CD4-positive, CD25-positive, alpha-beta regulatory T cell (primary cell): Measurements from ENCODE around the gene MYD88. TPM values are rescaled to one million over a fixed set of nuclear protein-coding genes. Genes with fewer than 3 reads are reported as not detected.

Experiments used
- ATAC-seq, 2 donors: fragments of 150-1000 bp; cut with Tn5 transposase; one replicate each; pipeline ENCODE4 v1.10.0; 2021; ENCODE audit warnings: low read depth in 2 of 2, moderate number of reproducible peaks in 2 of 2, moderate library complexity in 1 of 2
- DNase-seq, 3 donors: peaks; one replicate each; pipeline versions ENCODE4 v3.0.0 to v3.0.0-alpha.2; 2012 to 2022; ENCODE audit warnings: mixed read lengths in 1 of 3
- H3K27ac ChIP-seq: one replicate; pipeline ENCODE4 v1.7.0; 2013; ENCODE audit warnings: mild to moderate bottlenecking, low read length; ENCODE audit not compliant: insufficient read depth, poor library complexity, severe bottlenecking
- H3K27me3 ChIP-seq: one replicate; pipeline ENCODE4 v1.7.0; 2013; ENCODE audit warnings: low read length; ENCODE audit not compliant: control insufficient read depth, insufficient read depth
- H3K36me3 ChIP-seq: one replicate; pipeline ENCODE4 v1.7.0; 2013; ENCODE audit warnings: mild to moderate bottlenecking, low read length, moderate library complexity; ENCODE audit not compliant: control insufficient read depth, insufficient read depth
- H3K4me1 ChIP-seq: 2 replicates; pipeline ENCODE4 v1.7.0; 2013; ENCODE audit warnings: mild to moderate bottlenecking, low read length; ENCODE audit not compliant: insufficient read depth, control insufficient read depth, poor library complexity, severe bottlenecking
- H3K4me3 ChIP-seq: one replicate; pipeline ENCODE4 v1.7.0; 2013; ENCODE audit warnings: low read depth, mild to moderate bottlenecking, low read length, moderate library complexity
- H3K9me3 ChIP-seq, 2 experiments: 1 replicate in 1 of 2; 2 replicates in 1 of 2; pipeline ENCODE4 v1.7.0; 2013; ENCODE audit warnings: low read length in 2 of 2, mild to moderate bottlenecking in 1 of 2, moderate library complexity in 1 of 2; ENCODE audit not compliant: control insufficient read depth in 2 of 2
- H3K27ac Mint-ChIP-seq, 3 donors: one replicate each; pipeline ENCODE4 v1.8.0; 2020 to 2022; ENCODE audit warnings: mild to moderate bottlenecking in 3 of 3, mixed read lengths in 3 of 3, moderate library complexity in 2 of 3
- H3K27me3 Mint-ChIP-seq: one replicate; pipeline ENCODE4 v1.8.0; 2022; ENCODE audit warnings: mild to moderate bottlenecking, mixed read lengths
- H3K36me3 Mint-ChIP-seq: one replicate; pipeline ENCODE4 v1.8.0; 2020; ENCODE audit warnings: mixed read lengths
- H3K4me1 Mint-ChIP-seq, 4 donors: one replicate each; pipeline ENCODE4 v1.8.0; 2020 to 2022; ENCODE audit warnings: mixed read lengths in 4 of 4, mild to moderate bottlenecking in 1 of 4
- H3K4me3 Mint-ChIP-seq, 4 donors: one replicate each; pipeline ENCODE4 v1.8.0; 2020 to 2022; ENCODE audit warnings: mild to moderate bottlenecking in 4 of 4, mixed read lengths in 4 of 4, moderate library complexity in 3 of 4
- H3K9me3 Mint-ChIP-seq, 7 donors: one replicate each; pipeline ENCODE4 v1.8.0; 2020 to 2022; ENCODE audit warnings: mixed read lengths in 7 of 7, mild to moderate bottlenecking in 3 of 7, moderate library complexity in 2 of 7
- polyA plus RNA-seq, 4 donors: library from polyadenylated mRNA; unstranded; fragments of 300-500 nt; fragmentation: Illumina TruSeq; gene quantifications; one replicate each; pipeline ENCODE4 v1.2.3, GENCODE V29; 2021
- total RNA-seq: library from RNA; stranded (reverse); gene quantifications from one replicate; pipeline ENCODE4 v1.2.3, GENCODE V29; 2022

Gene MYD88
- total and polyA plus RNA-seq, 5 donors from 2014 or later: 49.9 to 184 (median 126) TPM

DNA sequence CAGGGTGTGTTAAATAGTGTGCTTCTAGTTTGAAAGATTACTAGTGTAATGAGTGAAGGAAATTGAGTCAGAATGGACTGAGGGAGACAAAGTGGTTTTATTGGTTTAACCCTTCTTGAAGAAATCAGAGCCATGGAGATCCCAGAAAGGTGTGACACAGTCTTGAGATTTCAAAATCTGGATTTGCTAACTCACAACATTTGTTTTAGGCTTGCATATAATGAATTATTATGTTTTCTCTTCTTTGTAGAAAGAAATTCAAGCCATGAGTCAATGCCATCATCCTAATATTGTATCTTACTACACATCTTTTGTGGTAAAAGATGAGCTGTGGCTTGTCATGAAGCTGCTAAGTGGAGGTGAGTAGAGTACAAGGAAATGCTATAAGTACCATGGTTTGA lies 52.0 kb downstream of the MYD88 start:
- no peak overlapping the region for H3K27ac Mint-ChIP-seq
- no peak for DNase-seq
- peaks cover 0 to 6% (median 0%) of the 10 kb centered on the region in 7 donors for H3K9me3 Mint-ChIP-seq
- peaks cover 5 to 15% (median 8%) of the 10 kb centered on the region in 4 donors for H3K4me1 Mint-ChIP-seq
- Histone ChIP-seq H3K27ac (no peak overlapping the region), H3K9me3 (no peaks in the 10 kb centered on the region), H3K36me3 (peaks cover 26% of the 10 kb centered on the region), H3K27me3 (no peaks in the 10 kb centered on the region), H3K4me1 (no peaks in the 10 kb centered on the region), H3K4me3 (no peak overlapping the region)
- H3K27me3 Mint-ChIP-seq: no peaks in the 10 kb centered on the region
- no peak for ATAC-seq
- H3K36me3 Mint-ChIP-seq: peaks cover 41% of the 10 kb centered on the region
- no peak overlapping the region for H3K4me3 Mint-ChIP-seq

Other genes starting within 250 kb of the MYD88 start
- 24.0 TPM for gene VILL, start 147.9 kb upstream of the MYD88 start, total RNA-seq
- 10 to 100 TPM in 3 of 4 donors, 1 to 10 TPM in 1; 9.0 to 15.5 (median 12.4) TPM for gene VILL, start 147.9 kb upstream of the MYD88 start, polyA plus RNA-seq
- gene PLCD1, start 109.0 kb upstream of the MYD88 start, total RNA-seq: 47.5 TPM
- 10 to 100 TPM; 26.2 to 32.5 (median 28.6) TPM for gene PLCD1, start 109.0 kb upstream of the MYD88 start, polyA plus RNA-seq
- 4.9 TPM for gene DLEC1, start 99.5 kb upstream of the MYD88 start, total RNA-seq
- gene DLEC1, start 99.5 kb upstream of the MYD88 start, polyA plus RNA-seq: under 1 TPM; 0.09 to 0.65 (median 0.50) TPM
- gene ACAA1, start 1.5 kb upstream of the MYD88 start, total RNA-seq: 80.7 TPM
- gene ACAA1, start 1.5 kb upstream of the MYD88 start, polyA plus RNA-seq: 10 to 100 TPM; 55.6 to 79.3 (median 67.2) TPM
- gene OXSR1, start 26.9 kb downstream of the MYD88 start, total RNA-seq: 62.3 TPM
- 10 to 100 TPM; 12.6 to 19.3 (median 16.1) TPM for gene OXSR1, start 26.9 kb downstream of the MYD88 start, polyA plus RNA-seq
- 0.76 TPM for gene SLC22A13, start 127.2 kb downstream of the MYD88 start, total RNA-seq
- under 1 TPM in 2 of 4 donors, not detected in 2; 0.22 to 0.40 TPM for gene SLC22A13, start 127.2 kb downstream of the MYD88 start, polyA plus RNA-seq
- gene SLC22A14, start 143.6 kb downstream of the MYD88 start, total RNA-seq: not detected
- gene SLC22A14, start 143.6 kb downstream of the MYD88 start, polyA plus RNA-seq: not detected
- 5.6 TPM for gene XYLB, start 208.1 kb downstream of the MYD88 start, total RNA-seq
- gene XYLB, start 208.1 kb downstream of the MYD88 start, polyA plus RNA-seq: 1 to 10 TPM in 3 of 4 donors, under 1 TPM in 1; 0.72 to 3.0 (median 1.7) TPM